Endothelial cell of umbilical vein (primary cell): ENCODE data around the gene ALPL. TPM values are rescaled to one million over a fixed set of nuclear protein-coding genes. Genes with fewer than 3 reads are reported as not detected.

Experiments used
- BruUV-seq: library from RNA; stranded (reverse); fragments of 400-500 nt; replicated peaks from 2 replicates; lab custom pipeline; 2021; lab: Mats Ljungman, UMichigan
- CTCF ChIA-PET: fragments of 300-600, 350-600 bp; sonication (Branson Sonifier 250); formaldehyde crosslinking; loops from one replicate; lab custom pipeline; 2021; ENCODE audit warnings: antibody characterized with exemption, inconsistent platforms; lab: Charles Lee
- POLR2A ChIA-PET: fragments of 300-600, 350-600 bp; sonication (Branson Sonifier 250); formaldehyde crosslinking; loops from one replicate; lab custom pipeline; 2021; ENCODE audit warnings: antibody characterized with exemption, inconsistent platforms; lab: Charles Lee
- DNase-seq: peaks from one replicate; pipeline ENCODE4 v3.0.0-alpha.2; 2011; ENCODE audit warnings: low read depth, low spot score
- FAIRE-seq: peaks from 2 replicates; lab custom pipeline; 2011; peaks lifted over from hg19 to GRCh38; lab: Jason Lieb, UNC
- H2AFZ ChIP-seq: 2 replicates; pipeline ENCODE4 v1.6.0; 2012; ENCODE audit warnings: low read depth, low read length, control low read depth, inconsistent platforms
- H3K27ac ChIP-seq: 2 replicates; pipeline ENCODE4 v1.5.1; 2011; ENCODE audit warnings: low read depth, mild to moderate bottlenecking, control low read depth, low read length, moderate library complexity; ENCODE audit not compliant: insufficient read depth
- H3K27me3 ChIP-seq, 2 experiments: 2 replicates each; pipeline versions ENCODE4 v1.6.0 to v1.6.1; 2011; ENCODE audit warnings: low read length in 2 of 2, mixed read lengths in 1 of 2; ENCODE audit not compliant: control insufficient read depth in 2 of 2, insufficient read depth in 2 of 2
- H3K36me3 ChIP-seq, 2 experiments: 2 replicates in 1 of 2; 3 replicates in 1 of 2; pipeline ENCODE4 v1.5.1; 2011; ENCODE audit warnings: low read length in 2 of 2, mild to moderate bottlenecking in 1 of 2, moderate library complexity in 1 of 2; ENCODE audit not compliant: control insufficient read depth in 2 of 2, insufficient read depth in 2 of 2; ENCODE audit errors: extremely low read depth in 1 of 2
- H3K4me1 ChIP-seq: 3 replicates; pipeline ENCODE4 v1.5.1; 2011; ENCODE audit warnings: mild to moderate bottlenecking, low read length; ENCODE audit not compliant: control insufficient read depth, insufficient read depth; ENCODE audit errors: extremely low read depth
- H3K4me2 ChIP-seq: 2 replicates; pipeline ENCODE4 v1.6.1; 2011; ENCODE audit warnings: low read length, control low read depth, mixed read lengths; ENCODE audit not compliant: insufficient read depth
- H3K4me3 ChIP-seq, 3 experiments: fragments of 200-600 bp in 1 of 3; sonication (generic), shearing (Covaris generic) in 1 of 3; replicated peaks in 1 of 3; 2 replicates each; pipeline ENCODE4 v1.5.1; 2011 to 2016; ENCODE audit warnings: control low read depth in 3 of 3, low read length in 3 of 3, mild to moderate bottlenecking in 2 of 3, inconsistent platforms in 1 of 3, low read depth in 1 of 3, moderate library complexity in 1 of 3; ENCODE audit not compliant: insufficient read depth in 1 of 3
- H3K79me2 ChIP-seq: 2 replicates; pipeline ENCODE4 v1.6.0; 2012; ENCODE audit warnings: low read length, inconsistent platforms; ENCODE audit not compliant: control insufficient read depth, insufficient read depth
- H3K9ac ChIP-seq: replicated peaks from 2 replicates; pipeline ENCODE3; 2011; ENCODE audit warnings: low read length, control low read depth; ENCODE audit not compliant: insufficient read depth; ENCODE audit errors: extremely low read depth
- H3K9me1 ChIP-seq: replicated peaks from 3 replicates; pipeline ENCODE4 v1.6.0; 2011; ENCODE audit warnings: mild to moderate bottlenecking, low read length; ENCODE audit not compliant: control insufficient read depth, insufficient read depth; ENCODE audit errors: extremely low read depth
- H3K9me3 ChIP-seq: replicated peaks from 2 replicates; pipeline ENCODE4 v1.5.1; 2012; ENCODE audit warnings: low read length, inconsistent platforms; ENCODE audit not compliant: control insufficient read depth, insufficient read depth
- H4K20me1 ChIP-seq: replicated peaks from 2 replicates; pipeline ENCODE3; 2011; ENCODE audit warnings: mild to moderate bottlenecking, low read length; ENCODE audit not compliant: control insufficient read depth, insufficient read depth; ENCODE audit errors: extremely low read depth
- EZH2 ChIP-seq: IDR thresholded peaks from 2 replicates; pipeline ENCODE4 v1.6.1; 2012; ENCODE audit warnings: borderline replicate concordance, low read depth, mild to moderate bottlenecking, moderate library complexity, low read length, inconsistent platforms; ENCODE audit not compliant: severe bottlenecking
- FOS ChIP-seq: IDR thresholded peaks from 2 replicates; pipeline ENCODE4 v1.6.1; 2011; ENCODE audit warnings: mild to moderate bottlenecking, low read length, moderate library complexity, borderline replicate concordance; ENCODE audit not compliant: insufficient read depth
- GATA2 ChIP-seq: IDR thresholded peaks from 2 replicates; pipeline ENCODE4 v1.7.0; 2011; ENCODE audit warnings: low read depth, mild to moderate bottlenecking, moderate library complexity, mixed read lengths, low read length; ENCODE audit not compliant: insufficient read length, insufficient read depth
- JUN ChIP-seq: IDR thresholded peaks from 2 replicates; pipeline ENCODE4 v1.6.1; 2011; ENCODE audit warnings: borderline replicate concordance, low read depth; ENCODE audit not compliant: insufficient read length, insufficient read depth
- MAX ChIP-seq: IDR thresholded peaks from 2 replicates; pipeline ENCODE4 v1.6.1; 2011; ENCODE audit not compliant: insufficient read depth, insufficient read length
- MYC ChIP-seq: IDR thresholded peaks from one replicate; pipeline ENCODE4 v1.6.1; 2011; ENCODE audit warnings: mild to moderate bottlenecking, low read depth, low read length
- POLR2A ChIP-seq: IDR thresholded peaks from 2 replicates; pipeline ENCODE4 v1.6.1; 2012; ENCODE audit warnings: low read depth, mild to moderate bottlenecking, control low read depth, low read length
- POLR2AphosphoS5 ChIP-seq: IDR thresholded peaks from 2 replicates; pipeline ENCODE4 v1.6.1; 2012; ENCODE audit warnings: low read depth, mild to moderate bottlenecking, control low read depth, low read length, moderate library complexity; ENCODE audit not compliant: insufficient read depth
- dilution Hi-C: fragments of 300-500 bp; cut with MboI; formaldehyde crosslinking; loops from one replicate; pipeline ENCODE4 v1.15.0; 2019; ENCODE audit warnings: low sequenced_read_pairs; ENCODE audit not compliant: extremely low pct_ligation_motif_present
- intact Hi-C: fragments of 100-400 bp; cut with micrococcal nuclease; formaldehyde crosslinking; loops from one replicate; pipeline ENCODE4 v1.10.0; 2022
- polyA plus RNA-seq, 4 experiments: library from polyadenylated mRNA; depleted of rRNA in 3 of 4; stranded (reverse) in 3 of 4; unstranded in 1 of 4; fragments of >200 nt; gene quantifications; 2 replicates each; pipeline versions ENCODE4 v1.2.1 to v1.2.3, GENCODE V29; 2011 to 2012; ENCODE audit warnings: missing spikeins in 1 of 4
- total RNA-seq: library from RNA; stranded (reverse); gene quantifications from 2 replicates; pipeline ENCODE4 v1.2.3, GENCODE V29; 2021
- TF ChIP-seq, protein P1 (sequence below), 2 donors: IDR thresholded peaks; 1 replicate in 1 of 2; 2 replicates in 1 of 2; pipeline ENCODE4 v1.5.1; 2011; ENCODE audit warnings: low read length in 2 of 2, mild to moderate bottlenecking in 2 of 2, moderate library complexity in 2 of 2, control low read depth in 1 of 2, inconsistent platforms in 1 of 2, low read depth in 1 of 2; ENCODE audit not compliant: insufficient read depth in 1 of 2; ENCODE audit errors: extremely low read depth in 1 of 2

ALPL gene
- total and polyA plus RNA-seq, 2 donors (not counting 3 experiments of a cell fraction or from before 2014, with no cell fraction given) = 0.38 to 0.92 TPM

DNA sequence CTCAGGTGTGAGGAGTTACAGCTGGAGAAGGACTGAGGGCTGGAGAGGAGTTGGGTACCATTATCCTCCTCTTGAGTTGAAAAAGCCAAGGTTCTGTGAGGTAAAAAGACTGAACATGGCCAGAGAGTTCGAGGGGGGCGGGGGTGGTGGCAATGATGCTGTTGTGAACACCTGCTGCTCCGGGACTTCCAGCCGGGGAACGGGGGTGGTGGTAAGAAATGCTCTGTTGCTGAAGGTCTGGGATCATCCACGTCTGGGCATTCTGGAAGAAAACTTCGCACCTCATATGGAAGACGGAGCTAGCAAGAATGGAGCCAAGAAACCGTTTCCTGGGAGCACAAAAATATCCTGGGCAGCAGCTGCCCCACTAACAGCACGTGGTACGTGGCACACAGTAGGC lies 20.1 kb upstream of the ALPL start:
- dilution Hi-C loops (no loop called here), intact Hi-C loops (no loop called here)
- Histone ChIP-seq H3K9ac (no peak overlapping the region), H3K27ac (no peak overlapping the region), H3K9me3 (no peaks in the 10 kb centered on the region), H3K4me2 (no peak overlapping the region), H3K9me1 (no peaks in the 10 kb centered on the region), H4K20me1 (no peaks in the 10 kb centered on the region), H3K4me1 (no peaks in the 10 kb centered on the region), H2AFZ (no peak overlapping the region), H3K27me3 (peaks cover 3 to 5% of the 10 kb centered on the region in 2 experiments), H3K36me3 (no peaks in the 10 kb centered on the region), H3K79me2 (no peaks in the 10 kb centered on the region), H3K4me3 (no peak overlapping the region)
- ChIA-PET POLR2A (no interaction called here), CTCF (interaction anchor here (1.2 kb wide), 1 partner anchor 119 kb away, joined by 3 read pairs; no protein-coding TSS in a partner anchor)
- TF ChIP-seq MAX = no peak
- TF ChIP-seq POLR2AphosphoS5 = no peak
- no peak for TF ChIP-seq FOS
- TF ChIP-seq, protein P1, sequence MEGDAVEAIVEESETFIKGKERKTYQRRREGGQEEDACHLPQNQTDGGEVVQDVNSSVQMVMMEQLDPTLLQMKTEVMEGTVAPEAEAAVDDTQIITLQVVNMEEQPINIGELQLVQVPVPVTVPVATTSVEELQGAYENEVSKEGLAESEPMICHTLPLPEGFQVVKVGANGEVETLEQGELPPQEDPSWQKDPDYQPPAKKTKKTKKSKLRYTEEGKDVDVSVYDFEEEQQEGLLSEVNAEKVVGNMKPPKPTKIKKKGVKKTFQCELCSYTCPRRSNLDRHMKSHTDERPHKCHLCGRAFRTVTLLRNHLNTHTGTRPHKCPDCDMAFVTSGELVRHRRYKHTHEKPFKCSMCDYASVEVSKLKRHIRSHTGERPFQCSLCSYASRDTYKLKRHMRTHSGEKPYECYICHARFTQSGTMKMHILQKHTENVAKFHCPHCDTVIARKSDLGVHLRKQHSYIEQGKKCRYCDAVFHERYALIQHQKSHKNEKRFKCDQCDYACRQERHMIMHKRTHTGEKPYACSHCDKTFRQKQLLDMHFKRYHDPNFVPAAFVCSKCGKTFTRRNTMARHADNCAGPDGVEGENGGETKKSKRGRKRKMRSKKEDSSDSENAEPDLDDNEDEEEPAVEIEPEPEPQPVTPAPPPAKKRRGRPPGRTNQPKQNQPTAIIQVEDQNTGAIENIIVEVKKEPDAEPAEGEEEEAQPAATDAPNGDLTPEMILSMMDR (IDR thresholded peaks at IDR 0.05; ENCODE audit: extremely low read depth in 1 of 2, insufficient read depth in 1 of 2, low read depth in 1 of 2, low read length in 2 of 2) = no peak
- TF ChIP-seq JUN = no peak
- TF ChIP-seq POLR2A = no peak
- TF ChIP-seq EZH2 = no peak
- no peak for TF ChIP-seq GATA2
- TF ChIP-seq MYC = no peak
- BruUV-seq = no TSS peak
- FAIRE-seq (no peak), DNase-seq (no peak)
